Anterior cingulate cortex (tissue), 58 donors: ENCODE measurements around the gene ARHGAP31.
A peak's percentile ranks its signal among the peaks of the same experiment; 100 is the strongest.

Source experiments
- DNase-seq, 58 donors: peaks; one replicate each; lab custom pipeline; 2025; lab: John Stamatoyannopoulos, UW

ARHGAP31 gene

GRCh38 chr3:119418641-119419040 is 124.5 kb downstream of the ARHGAP31 start:
- no peak for DNase-seq

GRCh38 chr3:119420196-119420595 is 126.0 kb downstream of the ARHGAP31 start:
- no peak for DNase-seq

- DNase-seq = no peak
Observed at GRCh38 chr3:119427669-119428068, 133.5 kb downstream of the ARHGAP31 start.

- no peak for DNase-seq
Observed at GRCh38 chr3:119428538-119428937, 134.4 kb downstream of the ARHGAP31 start.

DNA sequence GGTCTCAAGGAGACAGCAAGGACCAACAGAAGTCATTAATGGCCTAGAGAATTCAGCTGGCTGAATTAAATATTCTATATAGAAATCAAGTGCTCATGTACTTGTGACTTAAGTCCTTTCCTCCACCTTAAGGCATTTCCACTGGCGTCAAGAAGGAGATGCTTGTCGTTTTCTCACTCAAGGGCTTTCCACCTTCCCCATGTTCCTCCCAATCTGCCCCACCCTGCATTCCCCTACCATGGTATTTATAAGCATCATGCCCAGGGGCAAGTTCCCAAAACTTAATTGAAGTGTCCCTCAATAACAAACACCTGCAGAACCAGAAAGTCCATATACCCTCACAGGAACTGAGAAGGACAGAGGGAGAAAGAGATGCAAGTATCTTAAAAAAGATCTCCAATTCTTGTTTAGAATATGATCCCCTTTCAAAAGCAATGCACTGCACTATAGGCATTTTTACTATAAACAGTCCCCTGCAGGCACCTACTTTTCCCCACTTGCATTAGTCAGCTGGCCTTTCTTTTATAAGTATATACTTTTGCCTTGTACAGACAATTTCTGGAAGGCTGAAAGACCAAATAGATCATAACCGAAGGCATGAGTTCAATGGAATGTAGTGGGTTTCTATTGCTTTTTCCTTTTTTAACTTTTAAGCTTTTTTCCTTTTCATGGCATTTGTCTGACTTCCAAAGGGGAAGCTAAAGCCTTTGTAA is 139.6 kb downstream of the ARHGAP31 start:
- DNase-seq = no peak

- DNase-seq = no peak
Observed at GRCh38 chr3:119434703-119435102, 140.5 kb downstream of the ARHGAP31 start.

GRCh38 chr3:119436977-119437376 is 142.8 kb downstream of the ARHGAP31 start:
- DNase-seq = no peak

- no peak for DNase-seq
Observed at GRCh38 chr3:119437691-119438258, 143.6 kb downstream of the ARHGAP31 start.

GRCh38 chr3:119443179-119443578 is 149.0 kb downstream of the ARHGAP31 start:
- DNase-seq = no peak

GRCh38 chr3:119444590-119444989 is 150.4 kb downstream of the ARHGAP31 start:
- DNase-seq = no peak

- no peak for DNase-seq
Observed at GRCh38 chr3:119453822-119454221, 159.6 kb downstream of the ARHGAP31 start.

DNA sequence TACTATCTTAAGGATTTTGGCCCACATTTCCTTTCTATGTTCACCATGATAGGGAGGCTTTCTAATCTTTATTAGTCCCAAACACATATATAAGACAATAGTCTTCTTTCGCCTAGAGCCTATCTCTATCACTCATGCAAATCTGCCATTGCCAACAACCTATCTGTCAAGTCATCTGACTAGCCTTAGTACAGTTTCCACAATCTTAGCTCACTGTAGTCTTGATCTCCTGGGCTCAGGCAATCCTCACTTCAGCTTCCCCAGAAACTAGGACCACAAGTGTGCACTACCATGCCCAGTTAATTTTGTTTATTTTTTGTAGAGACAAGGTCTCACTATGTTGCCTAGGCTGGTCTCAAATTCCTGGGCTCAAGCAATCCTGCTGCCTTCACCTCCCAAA is 162.3 kb downstream of the ARHGAP31 start:
- no peak for DNase-seq

- DNase-seq = peak in 1 of 58 donors; percentile 3
Observed at GRCh38 chr3:119457246-119457645, 163.1 kb downstream of the ARHGAP31 start.

GRCh38 chr3:119463171-119464169 is 169.3 kb downstream of the ARHGAP31 start, which contains the start of gene TMEM39A:
TSS of gene TMEM39A (minus strand) at chr3:119463615. CDS start at chr3:119462074, 1,541 bp downstream.
- peak; percentile 81 to 100 (median 98) for DNase-seq

GRCh38 chr3:119468041-119468440 is 173.9 kb downstream of the ARHGAP31 start:
- no peak for DNase-seq

GRCh38 chr3:119469418-119470189 is 175.4 kb downstream of the ARHGAP31 start:
- DNase-seq = peak in 3 of 58 donors; percentile 8 to 27 (median 19)
